Sigmoid colon (tissue), 3 donors: ENCODE measurements around the gene POLH.

Experiments used
- POLR2A ChIP-seq, 2 donors: fragments of 450-650 bp; IDR thresholded peaks; one replicate each; pipeline ENCODE4 v1.6.1; 2016; ENCODE audit warnings: antibody characterized with exemption in 2 of 2, mild to moderate bottlenecking in 2 of 2, moderate library complexity in 2 of 2
- TF ChIP-seq, protein P1 (sequence below), 4 experiments: fragments of 450-650 bp in 3 of 4; fragments of 200-600 bp in 1 of 4; IDR thresholded peaks; one replicate each; pipeline ENCODE4 v1.5.1; 2016 to 2019; ENCODE audit warnings: antibody characterized with exemption in 4 of 4, mild to moderate bottlenecking in 3 of 4, moderate library complexity in 2 of 4

DNA sequence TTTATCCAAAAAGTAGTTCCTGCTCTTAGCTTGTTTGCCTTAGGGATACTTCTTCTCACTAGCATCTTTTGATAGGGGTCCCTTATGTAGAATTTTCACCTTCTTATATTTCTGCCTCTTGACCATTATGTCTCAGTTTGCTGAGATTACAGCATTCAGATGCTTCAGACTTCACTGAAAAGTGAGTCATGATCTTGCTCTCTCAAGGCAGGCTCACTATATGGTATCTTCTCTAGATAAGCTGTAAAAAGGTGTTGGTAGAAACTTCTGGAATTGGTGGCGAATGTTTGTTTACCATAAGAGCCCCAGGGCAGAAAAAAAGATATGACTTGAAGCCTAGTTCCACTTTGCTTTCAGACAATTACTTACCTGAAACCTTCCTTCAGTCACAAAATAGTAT lies 33.4 kb downstream of the POLH start:
- TF ChIP-seq, protein P1, sequence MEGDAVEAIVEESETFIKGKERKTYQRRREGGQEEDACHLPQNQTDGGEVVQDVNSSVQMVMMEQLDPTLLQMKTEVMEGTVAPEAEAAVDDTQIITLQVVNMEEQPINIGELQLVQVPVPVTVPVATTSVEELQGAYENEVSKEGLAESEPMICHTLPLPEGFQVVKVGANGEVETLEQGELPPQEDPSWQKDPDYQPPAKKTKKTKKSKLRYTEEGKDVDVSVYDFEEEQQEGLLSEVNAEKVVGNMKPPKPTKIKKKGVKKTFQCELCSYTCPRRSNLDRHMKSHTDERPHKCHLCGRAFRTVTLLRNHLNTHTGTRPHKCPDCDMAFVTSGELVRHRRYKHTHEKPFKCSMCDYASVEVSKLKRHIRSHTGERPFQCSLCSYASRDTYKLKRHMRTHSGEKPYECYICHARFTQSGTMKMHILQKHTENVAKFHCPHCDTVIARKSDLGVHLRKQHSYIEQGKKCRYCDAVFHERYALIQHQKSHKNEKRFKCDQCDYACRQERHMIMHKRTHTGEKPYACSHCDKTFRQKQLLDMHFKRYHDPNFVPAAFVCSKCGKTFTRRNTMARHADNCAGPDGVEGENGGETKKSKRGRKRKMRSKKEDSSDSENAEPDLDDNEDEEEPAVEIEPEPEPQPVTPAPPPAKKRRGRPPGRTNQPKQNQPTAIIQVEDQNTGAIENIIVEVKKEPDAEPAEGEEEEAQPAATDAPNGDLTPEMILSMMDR (IDR thresholded peaks at IDR 0.05): no peak
- TF ChIP-seq POLR2A (IDR thresholded peaks at IDR 0.05): no peak
